ENCODE results near the gene PTPRZ1.

DNA sequence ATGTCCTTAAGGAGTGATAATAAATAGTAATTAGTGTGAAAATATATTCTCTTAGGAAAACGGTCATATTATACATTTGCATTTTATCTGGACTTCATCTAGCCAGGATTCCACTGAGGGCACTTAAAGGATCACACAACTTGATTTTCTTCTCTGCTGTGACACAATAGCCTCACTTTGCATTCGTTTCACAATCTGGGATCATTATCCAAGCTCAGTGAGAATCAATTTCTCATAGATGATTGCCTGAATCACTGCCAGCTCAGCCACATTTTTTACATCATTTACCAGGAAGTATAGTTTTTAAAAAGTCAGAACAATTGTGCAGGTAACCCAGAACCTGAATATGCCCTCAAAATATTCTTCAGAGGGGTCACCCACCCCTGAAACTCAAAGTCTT is 68.9 kb downstream of the PTPRZ1 start:
- TF ChIP-seq, protein P1, sequence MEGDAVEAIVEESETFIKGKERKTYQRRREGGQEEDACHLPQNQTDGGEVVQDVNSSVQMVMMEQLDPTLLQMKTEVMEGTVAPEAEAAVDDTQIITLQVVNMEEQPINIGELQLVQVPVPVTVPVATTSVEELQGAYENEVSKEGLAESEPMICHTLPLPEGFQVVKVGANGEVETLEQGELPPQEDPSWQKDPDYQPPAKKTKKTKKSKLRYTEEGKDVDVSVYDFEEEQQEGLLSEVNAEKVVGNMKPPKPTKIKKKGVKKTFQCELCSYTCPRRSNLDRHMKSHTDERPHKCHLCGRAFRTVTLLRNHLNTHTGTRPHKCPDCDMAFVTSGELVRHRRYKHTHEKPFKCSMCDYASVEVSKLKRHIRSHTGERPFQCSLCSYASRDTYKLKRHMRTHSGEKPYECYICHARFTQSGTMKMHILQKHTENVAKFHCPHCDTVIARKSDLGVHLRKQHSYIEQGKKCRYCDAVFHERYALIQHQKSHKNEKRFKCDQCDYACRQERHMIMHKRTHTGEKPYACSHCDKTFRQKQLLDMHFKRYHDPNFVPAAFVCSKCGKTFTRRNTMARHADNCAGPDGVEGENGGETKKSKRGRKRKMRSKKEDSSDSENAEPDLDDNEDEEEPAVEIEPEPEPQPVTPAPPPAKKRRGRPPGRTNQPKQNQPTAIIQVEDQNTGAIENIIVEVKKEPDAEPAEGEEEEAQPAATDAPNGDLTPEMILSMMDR (IDR thresholded peaks at IDR 0.05), result no peak
- no peak for TF ChIP-seq EZH2 (IDR thresholded peaks at IDR 0.05; ENCODE audit: borderline replicate concordance, insufficient read depth, low read depth, low read length, poor library complexity, severe bottlenecking)

Measured in B cell (primary cell).